Stimulated activated CD4-positive, alpha-beta T cell treated with anti-CD3 and anti-CD28 coated beads, Interleukin-15, amount 100 ng/mL, for 1 hour (primary cell): ENCODE results near the gene NEB.
"Not testable (repeated sequence)": the region's sequence is repeated elsewhere in the genome, so short reads cannot be mapped to it uniquely, and the experiment has no call there.

Experiments used
- DNase-seq, 2 donors: peaks; one replicate each; pipeline ENCODE4 v3.0.0-alpha.2; 2020; ENCODE audit warnings: low read depth in 1 of 2, low spot score in 1 of 2

NEB gene

GRCh38 chr2:151650456-151650855, 83.8 kb downstream of the NEB start:
- DNase-seq = no peak

GRCh38 chr2:151649966-151650365, 84.3 kb downstream of the NEB start:
- DNase-seq = no peak

- no peak for DNase-seq
These were observed 84.9 kb downstream of the NEB start for GRCh38 chr2:151649400-151649799.

GRCh38 chr2:151646512-151646911, 87.8 kb downstream of the NEB start:
- not testable (repeated sequence) for DNase-seq

- DNase-seq = no peak
These were observed 89.7 kb downstream of the NEB start for GRCh38 chr2:151644580-151644979.

- not testable (repeated sequence) for DNase-seq
These were observed 92.4 kb downstream of the NEB start for GRCh38 chr2:151641895-151642294.

- DNase-seq = no peak
These were observed 94.2 kb downstream of the NEB start for GRCh38 chr2:151640087-151640486.

- DNase-seq = no peak
These were observed 95.3 kb downstream of the NEB start for GRCh38 chr2:151638990-151639389.

- DNase-seq = peak in 1 of 2 donors; percentile 9
These were observed 95.9 kb downstream of the NEB start for GRCh38 chr2:151638191-151638933.

GRCh38 chr2:151637271-151637781, 97.0 kb downstream of the NEB start:
- peak; percentile 6 to 44 for DNase-seq

- no peak for DNase-seq
These were observed 99.4 kb downstream of the NEB start for GRCh38 chr2:151634736-151635467.

- DNase-seq = no peak
These were observed 101.2 kb downstream of the NEB start for GRCh38 chr2:151632993-151633565.

GRCh38 chr2:151630372-151630771, 103.9 kb downstream of the NEB start:
- DNase-seq = no peak

GRCh38 chr2:151627353-151627752, 106.9 kb downstream of the NEB start:
- no peak for DNase-seq

GRCh38 chr2:151624271-151624670, 110.0 kb downstream of the NEB start:
- DNase-seq = no peak

GRCh38 chr2:151623631-151624030, 110.6 kb downstream of the NEB start:
- no peak for DNase-seq

GRCh38 chr2:151620761-151621160, 113.5 kb downstream of the NEB start:
- no peak for DNase-seq

GRCh38 chr2:151619337-151619989, 114.8 kb downstream of the NEB start:
- no peak for DNase-seq

GRCh38 chr2:151616760-151617339, 117.4 kb downstream of the NEB start:
- DNase-seq = no peak

GRCh38 chr2:151614606-151615306, 119.5 kb downstream of the NEB start:
- no peak for DNase-seq

- no peak for DNase-seq
These were observed 120.1 kb downstream of the NEB start for GRCh38 chr2:151614159-151614558.
